Cardiac muscle cell (in vitro differentiated cells and primary cell): ENCODE data around the gene PARD3. TPM values are rescaled to one million over a fixed set of nuclear protein-coding genes. Genes with fewer than 3 reads are reported as not detected.
A peak's percentile ranks its signal among the peaks of the same experiment; 100 is the strongest.

Source experiments
- DNase-seq, 2 donors: peaks; one replicate each; pipeline versions ENCODE4 v3.0.0 to v3.0.0-alpha.2; 2010 to 2017; ENCODE audit warnings: low read depth in 1 of 2, low spot score in 1 of 2
- H3K27ac ChIP-seq: fragments of 200-600 bp; sonication (generic); 2 replicates; pipeline ENCODE4 v1.5.1; 2016
- H3K27me3 ChIP-seq: fragments of 200-600 bp; sonication (generic); 2 replicates; pipeline ENCODE4 v1.6.0; 2016; ENCODE audit warnings: control low read depth
- H3K36me3 ChIP-seq: fragments of 200-600 bp; sonication (generic); 2 replicates; pipeline ENCODE4 v1.5.1; 2016; ENCODE audit warnings: control low read depth
- H3K4me1 ChIP-seq: fragments of 200-600 bp; sonication (generic); 2 replicates; pipeline ENCODE4 v1.8.1; 2017; ENCODE audit warnings: low read depth, mild to moderate bottlenecking, mixed run types
- H3K4me3 ChIP-seq: fragments of 200-600 bp; sonication (generic); 2 replicates; pipeline ENCODE4 v1.5.1; 2016; ENCODE audit warnings: mild to moderate bottlenecking
- H3K9me3 ChIP-seq: fragments of 200-600 bp; sonication (generic); 2 replicates; pipeline ENCODE4 v1.5.1; 2017; ENCODE audit warnings: low read depth, mild to moderate bottlenecking, control low read depth
- polyA plus RNA-seq: library from polyadenylated mRNA; unstranded; fragments of >200 nt; fragmentation: Nextera tagmentation; extraction: Ambion mirVana; gene quantifications from 2 replicates; pipeline ENCODE4 v1.2.1, GENCODE V29; 2016
- total RNA-seq: library from RNA; depleted of rRNA; stranded (reverse); fragments of >200 nt; gene quantifications from 2 replicates; pipeline ENCODE4 v1.2.3, GENCODE V29; 2016
- TF ChIP-seq, protein P1 (sequence below): IDR thresholded peaks from 2 replicates; pipeline ENCODE4 v1.5.1; 2012; ENCODE audit warnings: low read depth, mild to moderate bottlenecking, low read length

PARD3 gene
- total and polyA plus RNA-seq, 2 experiments from 2014 or later, result 36.5 to 64.8 TPM

DNA sequence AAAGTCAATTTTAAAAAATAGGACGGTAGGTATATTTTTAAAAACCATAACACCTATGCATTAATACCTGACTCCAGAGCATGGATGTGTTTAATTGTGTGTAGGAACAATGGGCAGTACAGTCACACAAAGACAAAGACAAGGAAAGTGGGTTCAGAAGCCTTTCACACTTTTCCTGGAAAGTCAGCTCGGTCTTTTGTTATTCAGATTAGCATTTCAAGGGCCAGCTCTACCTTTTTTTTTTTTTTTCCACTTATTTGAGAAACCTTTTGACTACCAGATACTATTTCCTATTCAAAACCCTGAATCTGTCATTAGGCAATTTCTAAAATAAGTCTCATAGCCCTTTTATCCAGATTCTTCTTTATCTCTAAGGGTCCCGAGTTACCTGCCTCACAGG, 401.9 kb downstream of the PARD3 start:
- DNase-seq, result no peak
- H3K4me3 ChIP-seq, result no peak overlapping the region

GRCh38 chr10:34408956-34409355, 406.1 kb downstream of the PARD3 start:
- Histone ChIP-seq H3K27me3 (no peaks in the 10 kb centered on the region), H3K4me3 (no peak overlapping the region), H3K36me3 (no peaks in the 10 kb centered on the region), H3K27ac (no peak overlapping the region), H3K4me1 (no peaks in the 10 kb centered on the region), H3K9me3 (no peaks in the 10 kb centered on the region)
- no peak for DNase-seq
- TF ChIP-seq, protein P1, sequence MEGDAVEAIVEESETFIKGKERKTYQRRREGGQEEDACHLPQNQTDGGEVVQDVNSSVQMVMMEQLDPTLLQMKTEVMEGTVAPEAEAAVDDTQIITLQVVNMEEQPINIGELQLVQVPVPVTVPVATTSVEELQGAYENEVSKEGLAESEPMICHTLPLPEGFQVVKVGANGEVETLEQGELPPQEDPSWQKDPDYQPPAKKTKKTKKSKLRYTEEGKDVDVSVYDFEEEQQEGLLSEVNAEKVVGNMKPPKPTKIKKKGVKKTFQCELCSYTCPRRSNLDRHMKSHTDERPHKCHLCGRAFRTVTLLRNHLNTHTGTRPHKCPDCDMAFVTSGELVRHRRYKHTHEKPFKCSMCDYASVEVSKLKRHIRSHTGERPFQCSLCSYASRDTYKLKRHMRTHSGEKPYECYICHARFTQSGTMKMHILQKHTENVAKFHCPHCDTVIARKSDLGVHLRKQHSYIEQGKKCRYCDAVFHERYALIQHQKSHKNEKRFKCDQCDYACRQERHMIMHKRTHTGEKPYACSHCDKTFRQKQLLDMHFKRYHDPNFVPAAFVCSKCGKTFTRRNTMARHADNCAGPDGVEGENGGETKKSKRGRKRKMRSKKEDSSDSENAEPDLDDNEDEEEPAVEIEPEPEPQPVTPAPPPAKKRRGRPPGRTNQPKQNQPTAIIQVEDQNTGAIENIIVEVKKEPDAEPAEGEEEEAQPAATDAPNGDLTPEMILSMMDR, result no peak

More for the DNA sequence above, 401.9 kb downstream of the PARD3 start:
- TF ChIP-seq, protein P1, result no peak
- no peaks in the 10 kb centered on the region for H3K36me3 ChIP-seq
- H3K9me3 ChIP-seq, result no peaks in the 10 kb centered on the region
- no peaks in the 10 kb centered on the region for H3K4me1 ChIP-seq
- H3K27me3 ChIP-seq, result no peaks in the 10 kb centered on the region
- no peak overlapping the region for H3K27ac ChIP-seq

DNA sequence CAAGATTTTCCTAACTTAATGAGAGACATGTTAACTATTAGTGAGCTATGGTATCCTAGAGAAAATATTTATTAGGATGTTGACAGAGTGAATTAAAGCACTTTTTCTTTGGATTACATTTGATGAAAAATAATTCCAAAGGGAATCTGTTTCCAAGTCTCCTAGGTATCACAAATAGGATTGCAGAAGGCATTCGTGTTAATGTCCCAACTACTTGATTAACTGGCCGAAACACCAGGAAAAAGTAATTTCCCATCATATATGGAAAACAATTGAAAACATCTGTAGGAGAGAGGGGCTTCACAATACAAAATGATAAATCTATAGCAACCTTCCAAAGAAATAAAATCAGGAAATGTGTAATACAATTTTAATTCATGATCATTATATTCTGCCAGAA, 406.7 kb downstream of the PARD3 start:
- H3K27me3 ChIP-seq, result no peaks in the 10 kb centered on the region
- H3K36me3 ChIP-seq, result no peaks in the 10 kb centered on the region
- no peak overlapping the region for H3K27ac ChIP-seq
- no peaks in the 10 kb centered on the region for H3K4me1 ChIP-seq
- no peaks in the 10 kb centered on the region for H3K9me3 ChIP-seq
- DNase-seq, result no peak
- TF ChIP-seq, protein P1, result no peak
- H3K4me3 ChIP-seq, result no peak overlapping the region

DNA sequence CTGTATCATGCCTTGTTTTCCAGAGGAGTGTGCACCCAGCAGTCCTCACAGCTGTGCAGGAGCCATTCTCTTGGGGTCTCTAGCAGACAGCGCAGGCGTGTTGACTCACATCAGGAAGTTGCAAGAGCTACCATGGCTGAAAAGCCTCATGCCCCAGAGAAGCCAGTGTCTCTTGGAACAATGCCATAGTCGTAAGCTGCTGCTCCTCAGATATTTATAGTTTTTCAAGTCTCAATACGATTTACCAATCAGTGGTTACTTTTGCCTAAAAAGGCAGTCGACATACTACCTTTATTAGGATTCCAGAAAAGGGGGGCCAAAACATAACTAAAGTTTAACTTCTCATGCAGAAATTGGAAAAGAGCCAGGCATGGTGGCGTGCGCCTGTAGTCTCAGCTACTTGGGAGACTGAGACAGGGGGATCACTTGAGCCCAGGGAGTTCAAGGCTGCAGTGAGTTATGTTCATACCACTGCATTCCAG, 407.7 kb downstream of the PARD3 start:
- peak in 1 of 2 donors; percentile 84 for DNase-seq
- no peak overlapping the region for H3K4me3 ChIP-seq
- TF ChIP-seq, protein P1, result no peak

GRCh38 chr10:34406463-34407323, 408.4 kb downstream of the PARD3 start:
- no peaks in the 10 kb centered on the region for H3K4me1 ChIP-seq
- TF ChIP-seq, protein P1, result no peak
- no peak overlapping the region for H3K4me3 ChIP-seq
- no peaks in the 10 kb centered on the region for H3K36me3 ChIP-seq
- H3K9me3 ChIP-seq, result no peaks in the 10 kb centered on the region
- H3K27ac ChIP-seq, result no peak overlapping the region
- DNase-seq, result no peak
- no peaks in the 10 kb centered on the region for H3K27me3 ChIP-seq

More for the DNA sequence above, 407.7 kb downstream of the PARD3 start:
- Histone ChIP-seq H3K9me3 (no peaks in the 10 kb centered on the region), H3K27me3 (no peaks in the 10 kb centered on the region), H3K36me3 (no peaks in the 10 kb centered on the region), H3K27ac (no peak overlapping the region), H3K4me1 (no peaks in the 10 kb centered on the region)
